CD4-positive, alpha-beta T cell treated with Interleukin-17A for 1 hour (primary cell): ENCODE measurements around the gene RPH3AL.

ENCODE experiments used
- DNase-seq: peaks from one replicate; pipeline ENCODE4 v3.0.0-alpha.2; 2020

Gene RPH3AL, protein sequence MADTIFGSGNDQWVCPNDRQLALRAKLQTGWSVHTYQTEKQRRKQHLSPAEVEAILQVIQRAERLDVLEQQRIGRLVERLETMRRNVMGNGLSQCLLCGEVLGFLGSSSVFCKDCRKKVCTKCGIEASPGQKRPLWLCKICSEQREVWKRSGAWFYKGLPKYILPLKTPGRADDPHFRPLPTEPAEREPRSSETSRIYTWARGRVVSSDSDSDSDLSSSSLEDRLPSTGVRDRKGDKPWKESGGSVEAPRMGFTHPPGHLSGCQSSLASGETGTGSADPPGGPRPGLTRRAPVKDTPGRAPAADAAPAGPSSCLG

DNA sequence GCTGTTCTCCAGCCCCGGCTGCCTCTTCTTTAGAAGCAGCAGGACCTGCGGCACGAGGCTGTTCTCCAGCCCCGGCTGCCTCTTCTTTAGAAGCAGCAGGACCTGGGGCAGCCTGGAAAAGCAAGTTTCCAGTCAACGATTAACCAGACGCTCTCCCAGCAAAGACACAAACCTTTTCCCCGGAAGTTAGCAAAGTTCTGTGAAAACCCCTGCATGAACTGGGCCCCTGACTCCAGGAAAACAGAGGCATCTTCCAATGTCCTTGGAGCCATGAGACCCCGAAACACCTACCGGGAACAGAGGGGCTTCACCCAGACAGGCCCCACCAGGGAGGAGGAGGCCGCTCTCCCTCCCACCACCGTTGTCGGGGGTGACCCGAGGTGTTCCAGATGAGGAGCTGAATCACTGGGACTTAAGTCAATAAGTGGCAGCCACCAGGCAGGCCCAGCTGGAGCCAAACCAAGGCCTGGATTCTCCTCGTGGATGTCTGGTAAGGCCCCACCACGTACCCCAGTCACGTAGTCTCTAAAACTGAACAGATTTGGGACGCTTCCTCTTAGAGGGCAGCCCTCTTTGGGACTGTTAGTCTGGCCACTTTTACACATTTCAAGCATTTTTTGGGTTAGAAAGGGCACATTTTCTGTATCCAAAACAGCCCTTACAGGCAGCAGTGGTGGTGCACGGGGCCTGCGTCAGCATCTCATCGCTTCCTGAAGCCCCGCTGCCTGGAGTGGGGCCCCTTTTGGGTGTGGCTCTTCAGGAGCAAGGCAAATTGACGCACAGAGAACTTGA is at the start of gene RPH3AL:
Gene RPH3AL, minus strand, starts transcription at position 387 of the 792 bp plus-strand sequence. CDS start 25,264 bp downstream, outside the sequence.
- no peak for DNase-seq

DNA sequence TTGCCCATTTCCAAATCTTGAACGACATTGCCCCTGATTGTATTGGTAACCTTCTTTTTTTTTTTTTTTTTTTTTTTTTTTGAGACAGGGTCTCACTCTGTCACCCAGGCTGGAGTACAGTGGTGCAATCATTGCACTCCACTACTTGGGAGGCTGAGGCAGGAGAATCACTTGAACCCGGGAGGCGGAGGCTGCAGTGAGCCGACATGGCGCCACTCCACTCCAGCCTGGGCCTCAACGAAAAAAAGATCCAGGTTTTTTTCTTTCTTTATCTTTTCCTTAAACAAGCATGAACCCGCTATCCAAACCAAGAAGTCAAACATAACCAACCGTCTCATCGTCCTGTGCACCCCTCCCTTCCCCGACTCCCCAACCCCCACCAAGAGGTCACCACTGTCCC is 47.6 kb upstream of the RPH3AL start:
- no peak for DNase-seq

DNA sequence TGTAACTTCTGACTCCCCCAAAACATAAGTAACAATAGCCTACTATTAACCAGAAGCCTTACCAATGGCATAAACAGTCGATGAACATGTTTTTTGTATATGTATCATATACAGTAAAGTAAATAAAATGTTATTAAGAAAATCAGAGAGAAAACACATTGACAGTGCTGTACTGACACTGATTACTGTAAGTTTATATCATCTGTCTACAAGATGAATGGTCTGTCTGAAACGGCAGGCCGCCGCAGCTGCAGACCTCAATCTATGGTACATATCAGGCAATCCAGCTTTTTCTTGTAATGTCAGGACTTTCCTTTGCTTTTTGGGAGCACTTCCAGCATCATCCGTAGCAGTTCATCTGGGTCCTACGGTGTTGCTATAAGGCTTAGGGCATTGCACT is 44.2 kb upstream of the RPH3AL start:
- DNase-seq: no peak

DNA sequence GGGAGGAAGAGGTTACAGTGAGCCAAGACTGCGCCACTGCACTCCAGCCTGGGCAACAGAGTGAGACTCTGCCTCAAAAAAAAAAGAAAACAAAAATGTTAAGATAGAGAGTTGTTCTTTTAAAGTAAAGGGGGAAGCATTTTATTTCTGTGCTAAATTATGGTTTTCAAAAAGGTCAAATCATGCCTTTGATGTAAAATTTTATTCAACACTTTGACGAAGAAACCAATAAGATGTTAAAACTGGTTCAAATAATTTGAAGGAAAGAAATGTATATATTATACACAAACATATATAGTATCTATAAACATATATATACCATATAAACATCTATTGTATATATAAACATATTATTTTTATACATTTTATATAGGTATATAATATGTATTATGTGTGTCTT is 43.4 kb upstream of the RPH3AL start:
- no peak for DNase-seq

DNA sequence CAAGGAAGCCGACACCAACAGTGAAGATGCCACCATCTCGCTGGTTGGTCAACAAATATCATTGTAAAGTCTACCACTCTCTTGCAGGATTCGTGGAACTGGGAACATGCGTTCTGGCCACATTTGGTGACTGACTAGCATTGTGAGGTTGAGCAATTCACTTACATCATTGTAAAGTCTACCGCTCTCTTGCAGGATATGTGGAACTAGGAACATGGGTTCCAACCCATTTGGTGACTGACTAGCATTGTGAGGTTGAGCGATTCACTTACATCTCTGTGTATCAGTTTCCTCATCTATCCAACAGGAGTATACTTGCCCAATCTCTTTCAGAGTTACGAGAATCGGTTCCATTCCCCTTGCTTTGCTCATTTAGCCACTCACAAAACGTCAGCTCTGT is 42.6 kb upstream of the RPH3AL start:
- no peak for DNase-seq

DNA sequence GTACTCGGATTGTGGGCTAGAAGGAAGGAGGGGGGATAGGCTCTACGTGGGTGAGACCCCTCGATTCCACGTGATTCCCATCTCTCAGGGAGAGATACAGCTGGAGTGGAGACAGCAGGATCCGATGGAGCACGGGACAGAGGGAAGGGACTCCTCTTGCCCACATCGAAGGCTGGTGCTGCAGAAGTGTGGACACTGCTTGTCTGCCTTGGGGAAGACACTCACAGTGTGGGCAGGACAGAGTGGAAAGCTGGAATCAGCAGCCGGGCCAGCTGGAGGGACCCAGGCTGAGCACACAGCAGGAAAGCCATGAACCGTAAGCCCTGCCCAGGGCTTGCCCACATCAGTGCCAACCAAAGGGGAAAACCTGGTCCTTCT is 42.1 kb upstream of the RPH3AL start:
- DNase-seq: no peak

DNA sequence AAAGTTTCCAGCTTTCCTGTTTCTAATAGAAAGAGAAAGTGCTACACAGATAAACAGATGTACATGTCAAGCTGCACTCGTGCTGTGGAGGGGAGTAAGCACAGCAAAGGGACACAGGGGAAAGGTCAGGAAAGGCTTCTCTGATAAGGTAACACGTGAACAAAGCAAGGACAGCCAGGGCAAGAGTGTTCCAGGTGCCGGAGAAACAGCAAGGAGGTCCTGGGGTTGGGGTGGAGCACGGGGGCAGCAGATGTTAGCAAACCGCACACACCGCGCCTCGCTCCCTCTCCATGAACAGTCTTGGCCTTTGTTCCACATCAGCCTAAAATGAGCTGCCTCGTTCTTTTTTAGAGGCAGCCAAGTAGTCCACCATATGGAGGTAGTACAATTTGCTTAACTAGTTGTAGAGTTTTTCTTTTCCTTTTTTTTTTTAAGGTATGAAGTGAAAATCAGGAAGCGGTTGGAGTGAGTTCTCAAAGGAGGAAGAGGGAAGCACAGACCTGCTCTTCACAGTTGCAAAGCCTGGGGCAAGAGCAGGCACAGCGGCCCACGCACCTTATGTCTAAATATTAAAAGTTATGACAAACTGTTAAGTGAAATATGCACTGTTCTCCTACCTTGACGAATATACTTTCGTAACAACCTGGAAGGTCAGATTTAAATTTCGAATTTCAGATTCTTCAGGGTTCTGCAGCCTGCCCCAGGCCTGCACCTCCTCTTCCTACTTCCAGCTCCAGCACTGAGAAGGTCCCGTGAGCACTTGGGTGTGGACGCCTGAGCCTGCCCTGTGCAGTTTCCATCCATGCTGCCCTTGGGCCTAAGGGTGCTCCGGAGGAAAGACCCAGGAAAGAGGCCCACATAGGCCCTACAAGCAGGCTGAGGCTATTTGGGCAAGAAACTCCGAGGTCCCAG is 41.5 kb upstream of the RPH3AL start:
- DNase-seq: no peak

DNA sequence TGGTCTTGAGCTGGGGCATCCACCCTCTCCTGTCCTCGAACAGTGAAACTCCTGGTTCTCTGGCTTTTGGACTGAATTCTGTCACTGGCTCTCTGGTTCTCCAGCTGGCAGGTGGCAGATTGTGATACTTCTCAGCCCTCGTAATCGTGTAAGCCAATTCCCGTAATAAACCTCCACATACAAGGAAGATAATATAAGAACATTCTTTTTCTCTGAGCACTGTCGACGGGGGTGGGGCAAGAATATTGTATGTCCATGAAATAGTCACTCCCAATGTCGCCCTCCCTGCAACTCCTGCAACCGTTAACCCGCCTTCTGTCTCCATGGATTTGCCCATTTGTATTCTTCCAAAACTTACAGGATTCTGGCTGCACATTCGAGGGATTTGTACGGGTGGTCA is 39.2 kb upstream of the RPH3AL start:
- no peak for DNase-seq

DNA sequence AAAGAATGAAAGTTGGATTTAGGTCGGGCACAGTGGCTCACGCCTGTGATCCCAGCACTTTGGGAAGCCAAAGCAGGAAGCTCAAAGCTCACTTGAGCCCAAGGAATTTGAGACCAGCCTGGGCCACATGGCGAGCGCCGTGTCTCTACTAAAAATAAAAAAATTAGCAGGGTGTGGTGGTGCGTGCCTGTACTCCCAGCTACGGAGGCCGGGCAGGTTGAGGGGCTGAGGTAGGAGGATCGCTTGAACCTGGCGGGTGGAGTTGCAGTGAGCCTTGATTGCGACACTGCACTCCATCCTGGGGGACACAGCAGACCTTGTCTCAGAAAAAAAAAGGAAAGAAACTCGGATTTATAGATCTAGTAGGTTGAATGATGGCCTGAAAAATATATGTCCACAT is 37.4 kb upstream of the RPH3AL start:
- no peak for DNase-seq

DNA sequence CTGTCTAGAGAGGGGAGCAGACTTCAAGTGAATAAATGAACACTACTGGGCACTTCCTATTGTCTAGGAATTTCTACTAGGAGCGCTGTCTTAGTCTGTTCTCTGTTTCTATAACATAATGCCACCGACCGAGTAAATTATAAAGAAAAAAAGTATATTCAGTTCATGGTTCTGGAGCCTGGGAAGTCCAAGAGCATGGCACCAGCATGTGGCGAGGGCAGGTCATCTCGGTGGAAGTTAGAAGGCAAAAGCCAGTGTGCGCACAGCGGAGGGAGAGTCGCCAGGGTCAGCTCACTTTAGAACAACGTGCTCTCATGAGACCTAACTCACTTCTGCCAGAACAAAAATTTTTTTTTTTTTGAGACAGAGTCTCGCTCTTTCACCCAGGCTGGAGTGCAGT is 35.5 kb upstream of the RPH3AL start:
- no peak for DNase-seq

DNA sequence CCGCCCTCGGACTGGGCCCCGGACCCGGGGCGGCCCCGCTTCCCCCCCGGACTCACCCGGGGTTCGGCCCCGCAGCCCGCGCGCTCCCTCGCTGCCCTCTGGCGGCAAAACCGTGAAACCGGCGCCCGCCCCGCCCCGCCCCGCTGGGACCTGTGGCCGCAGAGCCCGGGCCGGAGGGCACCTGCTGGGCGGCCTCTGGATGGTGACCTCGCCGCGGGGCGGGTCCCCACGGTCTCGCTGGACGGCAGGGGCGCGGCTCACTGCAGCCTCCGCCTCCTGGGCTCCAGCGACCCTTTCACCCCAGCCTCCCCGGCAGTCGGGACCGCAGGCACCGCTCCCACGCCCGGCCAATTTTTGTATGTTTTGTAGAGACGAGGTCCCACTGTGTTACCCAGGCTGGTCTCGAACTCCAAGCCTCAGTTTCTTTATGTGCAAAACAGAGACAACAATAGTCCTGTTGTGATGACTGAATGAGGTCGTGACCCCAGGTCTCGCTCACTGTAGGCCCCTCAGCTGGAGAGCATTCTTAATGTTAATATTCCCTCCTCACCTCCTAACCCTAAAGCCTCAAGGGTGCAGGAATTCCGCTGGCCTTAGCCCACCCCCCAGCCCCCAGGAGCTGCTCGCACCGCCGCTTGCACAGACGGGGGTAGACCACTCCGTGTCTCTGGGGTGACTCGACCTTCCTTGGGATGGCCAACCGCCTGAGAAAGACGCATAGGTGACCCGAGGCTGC is 33.7 kb upstream of the RPH3AL start:
- peak; percentile 72 for DNase-seq

DNA sequence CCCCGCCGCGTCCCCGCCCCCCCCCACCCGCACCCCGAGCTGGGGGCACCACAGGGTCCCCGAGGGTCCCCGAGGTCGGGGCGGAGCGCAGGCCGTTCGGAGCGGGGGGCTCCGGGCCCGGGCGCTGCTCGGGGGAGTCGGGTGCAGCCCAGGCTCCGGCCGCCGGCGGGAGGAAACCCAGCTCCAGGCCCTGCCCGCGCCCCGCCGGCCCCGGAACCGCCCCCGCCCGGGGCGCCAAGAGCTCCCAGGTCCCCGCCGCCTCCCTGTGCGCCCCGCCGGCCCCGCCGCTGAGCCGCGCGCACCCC is 33.2 kb upstream of the RPH3AL start:
- no peak for DNase-seq

DNA sequence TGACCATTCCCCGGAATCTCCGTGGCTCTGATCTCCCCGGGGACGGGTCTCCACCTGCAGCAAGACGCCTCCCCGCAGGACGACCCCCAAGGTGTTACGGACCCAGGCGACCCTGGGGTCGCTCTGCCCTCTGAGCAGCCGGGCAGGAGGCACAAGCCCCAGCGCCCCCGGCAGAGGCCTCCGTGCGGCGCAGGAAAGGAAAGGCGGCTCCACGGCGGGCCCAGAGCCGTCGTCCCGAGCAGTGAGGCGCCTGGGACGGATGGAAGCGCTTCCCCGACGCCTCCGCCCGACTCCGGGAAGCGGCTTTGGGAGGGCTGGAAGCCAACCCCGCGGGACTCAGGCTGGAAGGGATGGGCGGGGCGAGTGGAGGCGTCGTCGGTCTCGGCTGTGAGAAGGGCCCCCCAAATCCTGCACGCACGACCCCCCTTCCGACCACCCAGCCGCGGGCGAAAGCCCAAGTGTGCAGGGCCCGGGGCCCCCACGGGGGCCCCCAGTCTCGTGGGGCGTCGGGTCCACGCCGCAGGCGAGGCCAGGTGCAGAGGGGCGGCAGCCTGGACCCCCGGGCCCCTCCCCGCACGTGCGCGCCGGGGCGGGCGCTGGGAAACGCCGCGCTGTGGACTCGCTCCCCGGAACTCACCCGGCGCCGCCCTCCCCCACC is 32.7 kb upstream of the RPH3AL start:
- no peak for DNase-seq

DNA sequence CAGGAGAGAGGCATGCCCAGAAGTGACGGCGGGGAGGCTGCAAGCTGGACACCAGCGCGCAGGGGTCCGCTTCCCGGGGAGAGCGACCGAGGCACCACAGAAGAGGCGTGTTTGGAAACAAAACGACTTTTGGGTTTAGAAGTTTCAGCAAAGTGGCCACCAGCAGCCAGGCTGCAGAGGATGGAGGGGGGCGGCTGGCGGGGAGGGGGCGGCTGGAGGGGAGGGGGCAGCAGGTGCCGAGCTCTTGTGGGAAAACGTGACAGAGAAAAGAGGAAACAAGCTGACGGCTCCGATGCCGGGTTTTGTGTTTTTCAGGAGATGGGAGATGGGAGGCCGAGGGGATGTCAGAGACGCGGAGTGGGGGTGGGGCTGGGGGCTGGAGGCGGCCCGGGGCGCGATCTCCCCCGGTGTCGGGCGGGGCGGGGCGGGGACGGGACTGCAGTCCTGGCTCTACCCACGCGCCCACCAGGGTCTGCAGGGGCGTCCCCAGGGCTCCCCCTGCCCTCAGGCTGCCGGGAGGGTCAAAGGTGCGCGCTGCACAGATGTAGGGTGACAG is 32.1 kb upstream of the RPH3AL start:
- no peak for DNase-seq

DNA sequence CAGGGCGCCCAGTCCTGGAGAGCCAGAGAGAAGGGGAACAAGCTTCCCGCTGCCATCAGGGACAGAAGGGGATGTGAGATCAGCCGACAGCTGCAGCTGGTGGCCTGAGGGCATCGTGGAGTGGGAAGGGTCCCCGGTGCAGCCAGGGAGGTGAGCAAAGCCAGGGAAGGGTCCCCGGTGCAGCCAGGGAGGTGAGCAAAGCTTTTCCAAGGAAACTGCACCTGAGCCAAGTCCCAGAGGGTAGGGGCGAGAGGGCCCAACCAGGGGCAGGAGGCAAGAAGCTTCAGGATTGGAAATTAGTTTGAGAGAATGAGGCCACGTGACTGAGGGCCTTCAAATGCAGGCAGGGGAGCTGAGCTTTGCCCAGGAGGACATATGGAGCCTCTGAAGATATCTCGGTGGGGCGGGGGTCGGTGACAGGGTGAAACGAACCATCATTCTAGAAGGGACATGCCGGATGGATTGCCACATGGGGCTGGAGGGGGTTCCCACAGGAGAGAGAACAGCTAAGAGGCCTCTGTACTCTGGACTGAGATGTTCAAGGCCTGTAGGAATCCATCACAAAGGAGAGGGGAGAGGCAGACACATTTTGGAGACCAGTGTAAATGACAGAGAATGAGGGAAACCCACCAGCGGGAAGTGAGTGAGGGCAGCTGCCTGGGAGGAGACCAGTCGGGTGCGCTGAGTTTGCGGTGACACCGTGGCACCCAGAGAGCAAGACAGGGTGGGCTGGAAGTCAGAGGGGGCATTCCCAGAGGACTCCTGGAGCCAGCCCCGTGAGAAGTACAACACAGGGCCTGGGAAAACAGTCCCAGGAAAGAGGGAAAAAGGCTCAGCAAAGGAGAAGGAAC is 31.4 kb upstream of the RPH3AL start:
- DNase-seq: no peak

DNA sequence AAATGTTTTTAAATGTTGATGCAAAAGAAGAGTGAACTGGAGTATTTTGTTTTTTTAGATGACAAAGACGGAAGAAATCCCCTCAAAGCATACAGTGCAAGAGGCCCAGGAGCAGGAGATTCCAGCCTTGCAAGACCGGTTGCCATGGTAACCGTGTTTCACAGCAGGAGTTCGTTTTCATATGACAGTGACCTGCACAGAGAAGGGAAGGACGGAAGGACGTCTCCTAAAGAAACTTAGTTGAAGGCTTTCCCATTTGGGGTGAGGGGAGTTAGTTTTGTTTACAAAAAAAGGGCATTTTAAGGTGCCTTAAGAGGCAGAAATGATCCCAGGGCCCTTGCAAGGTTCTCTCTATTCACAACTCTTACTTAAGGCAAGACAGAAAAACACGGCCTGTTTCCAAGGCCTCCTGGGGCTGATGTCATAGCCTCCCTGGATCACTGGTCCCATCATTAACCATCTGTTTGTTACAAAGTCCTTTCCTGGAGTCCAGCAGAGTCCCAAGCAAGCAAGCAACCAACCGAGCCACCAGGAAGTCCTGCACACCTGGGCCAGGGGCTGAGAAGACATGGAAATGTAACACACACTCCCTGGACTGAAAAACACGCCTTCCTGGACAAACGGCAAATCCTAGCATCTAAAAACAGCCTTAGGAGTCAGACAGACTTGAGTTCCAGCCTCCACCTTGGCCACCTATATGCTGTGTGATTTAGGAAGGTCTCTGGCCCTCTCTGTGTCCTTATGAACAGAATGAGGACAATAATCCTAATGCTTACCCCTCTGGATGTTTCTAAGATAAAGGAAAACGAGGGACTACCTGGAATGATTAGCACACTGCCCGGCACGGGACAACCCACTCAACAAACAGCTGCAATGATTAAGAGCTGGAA is 30.3 kb upstream of the RPH3AL start:
- no peak for DNase-seq

DNA sequence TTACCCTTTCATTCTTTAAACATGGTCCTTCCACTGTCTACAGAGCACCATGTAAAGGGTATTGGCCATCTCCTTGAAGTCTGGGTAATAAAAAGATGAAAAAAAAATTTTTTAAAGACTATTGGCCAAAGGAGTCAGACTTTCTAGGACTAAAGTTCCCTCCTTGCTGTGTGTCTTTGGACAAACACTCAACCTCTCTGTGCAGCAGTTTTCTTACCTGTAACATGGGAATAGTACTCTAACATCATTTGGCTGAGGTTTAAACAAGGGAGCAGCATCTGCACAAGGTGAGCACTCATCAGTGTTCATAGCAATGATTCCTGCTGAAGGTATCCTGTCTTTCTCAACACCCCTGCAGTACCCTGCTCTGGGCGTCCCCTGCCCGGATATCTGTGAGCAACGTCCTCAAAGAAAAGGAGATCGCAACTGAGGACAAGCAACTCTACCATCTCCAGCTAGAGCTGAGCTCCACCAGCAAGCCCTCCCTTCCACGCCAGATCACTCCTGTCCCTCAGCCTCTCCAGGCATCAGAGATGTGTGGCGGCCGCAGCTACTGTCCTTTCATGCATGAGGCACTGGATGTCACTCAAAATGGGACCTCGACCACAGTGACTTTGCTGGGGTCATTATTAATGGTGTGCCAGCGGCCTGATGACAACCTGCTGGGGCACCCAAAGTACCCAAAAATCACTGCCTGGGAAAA is 29.5 kb upstream of the RPH3AL start:
- DNase-seq: no peak

DNA sequence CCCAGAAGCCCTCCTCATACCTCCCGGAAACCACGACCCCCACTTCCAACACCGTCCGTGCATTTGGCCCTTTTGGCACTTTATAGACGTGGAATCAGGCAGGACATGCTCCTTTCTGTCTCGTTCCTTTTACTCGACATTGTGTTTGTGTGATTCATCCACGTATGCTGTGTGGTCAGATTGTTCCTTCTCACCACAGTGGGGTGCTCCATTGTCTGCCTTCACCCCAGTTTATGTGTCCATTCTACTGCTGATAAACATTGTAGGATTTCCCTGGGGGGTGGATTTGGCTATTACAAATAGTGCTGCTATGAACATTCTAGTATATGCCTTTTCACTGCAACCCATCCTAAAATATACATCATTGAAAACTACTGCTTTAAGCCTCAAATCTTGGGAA is 28.9 kb upstream of the RPH3AL start:
- DNase-seq: no peak
